Loucy (cell line): ENCODE results near the gene ZBTB16.

Experiments
- H2AFZ ChIP-seq: fragments of 200-600 bp; sonication (generic); 2 replicates; pipeline ENCODE4 v1.6.0; 2016; ENCODE audit warnings: antibody characterized with exemption, mild to moderate bottlenecking, low read length, moderate library complexity
- H3F3A ChIP-seq: fragments of 200-600 bp; 2 replicates; pipeline ENCODE4 v1.6.0; 2016; ENCODE audit warnings: antibody characterized with exemption, low read depth, mild to moderate bottlenecking
- H3K27me3 ChIP-seq: fragments of 200-600 bp; sonication (generic); 2 replicates; pipeline ENCODE4 v1.6.1; 2014; ENCODE audit warnings: low read length, mild to moderate bottlenecking; ENCODE audit not compliant: insufficient read depth, poor library complexity, severe bottlenecking
- H3K36me3 ChIP-seq: fragments of 200-600 bp; sonication (generic); 2 replicates; pipeline ENCODE4 v1.6.1; 2016; ENCODE audit warnings: low read length; ENCODE audit not compliant: insufficient read depth
- H3K4me1 ChIP-seq: fragments of 200-600 bp; sonication (generic); 2 replicates; pipeline ENCODE4 v1.5.1; 2014; ENCODE audit warnings: low read length, mild to moderate bottlenecking; ENCODE audit not compliant: insufficient read depth, poor library complexity, severe bottlenecking
- H3K4me2 ChIP-seq: fragments of 200-600 bp; sonication (generic); 2 replicates; pipeline ENCODE4 v1.6.0; 2014; ENCODE audit warnings: antibody characterized with exemption, low read length, low read depth, mild to moderate bottlenecking; ENCODE audit not compliant: poor library complexity, severe bottlenecking
- H3K4me3 ChIP-seq: fragments of 200-600 bp; sonication (generic); 2 replicates; pipeline ENCODE4 v1.5.1; 2014; ENCODE audit warnings: low read length, mild to moderate bottlenecking, mixed read lengths; ENCODE audit not compliant: poor library complexity, severe bottlenecking
- H3K79me2 ChIP-seq: fragments of 200-600 bp; sonication (generic); 2 replicates; pipeline ENCODE4 v1.6.1; 2014; ENCODE audit warnings: low read length; ENCODE audit not compliant: insufficient read depth
- H3K9ac ChIP-seq: fragments of 200-600 bp; sonication (generic); 2 replicates; pipeline ENCODE4 v1.6.0; 2014; ENCODE audit warnings: mild to moderate bottlenecking, low read depth, low read length, moderate library complexity; ENCODE audit not compliant: poor library complexity, severe bottlenecking
- H3K9me2 ChIP-seq: fragments of 200-600 bp; sonication (generic); replicated peaks from 2 replicates; pipeline ENCODE4 v1.6.1; 2016; ENCODE audit warnings: low read depth, low read length, mixed read lengths
- H3K9me3 ChIP-seq: fragments of 200-600 bp; sonication (generic); 2 replicates; pipeline ENCODE4 v1.6.1; 2014; ENCODE audit warnings: mild to moderate bottlenecking, antibody characterized with exemption, low read length, low read depth; ENCODE audit not compliant: insufficient read depth
- H4K20me1 ChIP-seq: fragments of 200-600 bp; sonication (generic); 2 replicates; pipeline ENCODE4 v1.6.0; 2014; ENCODE audit warnings: antibody characterized with exemption, low read length, mild to moderate bottlenecking; ENCODE audit not compliant: insufficient read depth, poor library complexity, severe bottlenecking
- CTCF ChIP-seq: fragments of 200-600 bp; sonication (generic); conservative IDR thresholded peaks from 2 replicates; pipeline ENCODE4 v1.5.1; 2014; ENCODE audit warnings: mild to moderate bottlenecking, antibody characterized with exemption, low read length
- EZH2phosphoT487 ChIP-seq: fragments of 200-600 bp; IDR thresholded peaks from 2 replicates; pipeline ENCODE4 v1.6.1; 2018; ENCODE audit warnings: antibody characterized with exemption, mild to moderate bottlenecking, moderate library complexity, borderline replicate concordance

Gene ZBTB16

GRCh38 chr11:114256176-114256966, 196.9 kb downstream of the ZBTB16 start:
- Histone ChIP-seq H3K79me2 (no peaks in the 10 kb centered on the region), H3K4me1 (peaks cover 24% of the 10 kb centered on the region), H3F3A (no peaks in the 10 kb centered on the region), H3K4me2 (no peak overlapping the region), H3K4me3 (no peak overlapping the region), H3K9me3 (no peaks in the 10 kb centered on the region), H2AFZ (no peak overlapping the region), H3K36me3 (no peaks in the 10 kb centered on the region), H3K9ac (no peak overlapping the region), H4K20me1 (no peaks in the 10 kb centered on the region), H3K27me3 (no peaks in the 10 kb centered on the region), H3K9me2 (no peaks in the 10 kb centered on the region)
- TF ChIP-seq EZH2phosphoT487 (no peak), CTCF (no peak)

GRCh38 chr11:114256967-114257286, 197.4 kb downstream of the ZBTB16 start:
- TF ChIP-seq CTCF (no peak), EZH2phosphoT487 (no peak)
- no peak overlapping the region for H3K4me3 ChIP-seq
- H2AFZ ChIP-seq: no peak overlapping the region
- peak overlapping the region; percentile 6 for H3K9ac ChIP-seq
- H3K9me2 ChIP-seq: no peaks in the 10 kb centered on the region
- no peaks in the 10 kb centered on the region for H3K79me2 ChIP-seq
- H4K20me1 ChIP-seq: no peaks in the 10 kb centered on the region
- no peaks in the 10 kb centered on the region for H3F3A ChIP-seq
- no peak overlapping the region for H3K4me2 ChIP-seq
- no peaks in the 10 kb centered on the region for H3K27me3 ChIP-seq
- no peaks in the 10 kb centered on the region for H3K9me3 ChIP-seq
- H3K36me3 ChIP-seq: no peaks in the 10 kb centered on the region
- H3K4me1 ChIP-seq: peaks cover 24% of the 10 kb centered on the region

GRCh38 chr11:114257621-114258558, 198.4 kb downstream of the ZBTB16 start:
- peaks cover 24% of the 10 kb centered on the region for H3K4me1 ChIP-seq
- H3K9me3 ChIP-seq: no peaks in the 10 kb centered on the region
- H3K27me3 ChIP-seq: no peaks in the 10 kb centered on the region
- H3K9ac ChIP-seq: peak overlapping the region; percentile 6
- no peaks in the 10 kb centered on the region for H3F3A ChIP-seq
- H3K4me2 ChIP-seq: no peak overlapping the region
- no peaks in the 10 kb centered on the region for H3K9me2 ChIP-seq
- H4K20me1 ChIP-seq: no peaks in the 10 kb centered on the region
- no peak overlapping the region for H2AFZ ChIP-seq
- H3K36me3 ChIP-seq: no peaks in the 10 kb centered on the region
- TF ChIP-seq EZH2phosphoT487 (no peak), CTCF (peak; percentile 48)
- H3K4me3 ChIP-seq: no peak overlapping the region
- no peaks in the 10 kb centered on the region for H3K79me2 ChIP-seq
